Ishikawa (cell line): ENCODE results near the gene PTPN13.

Experiments used
- CEBPB ChIP-seq: IDR thresholded peaks from 2 replicates; pipeline ENCODE4 v1.6.1; 2012
- CREB1 ChIP-seq: IDR thresholded peaks from 2 replicates; pipeline ENCODE4 v1.6.1; 2012; ENCODE audit warnings: low read depth
- EGR1 ChIP-seq: IDR thresholded peaks from 2 replicates; pipeline ENCODE4 v1.6.1; 2012
- EP300 ChIP-seq: IDR thresholded peaks from 2 replicates; pipeline ENCODE4 v1.6.1; 2012; ENCODE audit warnings: borderline replicate concordance
- FOXM1 ChIP-seq: IDR thresholded peaks from 2 replicates; pipeline ENCODE4 v1.6.1; 2012; ENCODE audit warnings: low read depth, borderline replicate concordance
- MAX ChIP-seq: IDR thresholded peaks from 2 replicates; pipeline ENCODE4 v1.6.1; 2012
- RAD21 ChIP-seq: IDR thresholded peaks from 2 replicates; pipeline ENCODE4 v1.6.1; 2012; ENCODE audit warnings: low read depth
- REST ChIP-seq: IDR thresholded peaks from 2 replicates; pipeline ENCODE4 v1.6.1; 2012; ENCODE audit warnings: low read depth, mild to moderate bottlenecking
- TAF1 ChIP-seq: IDR thresholded peaks from 2 replicates; pipeline ENCODE4 v1.6.1; 2012; ENCODE audit warnings: low read depth, mild to moderate bottlenecking
- TEAD4 ChIP-seq: IDR thresholded peaks from 2 replicates; pipeline ENCODE4 v1.6.1; 2012
- USF1 ChIP-seq: IDR thresholded peaks from 2 replicates; pipeline ENCODE4 v1.6.1; 2012
- ZBTB7A ChIP-seq: IDR thresholded peaks from 2 replicates; pipeline ENCODE4 v1.6.1; 2012; ENCODE audit warnings: low read depth

DNA sequence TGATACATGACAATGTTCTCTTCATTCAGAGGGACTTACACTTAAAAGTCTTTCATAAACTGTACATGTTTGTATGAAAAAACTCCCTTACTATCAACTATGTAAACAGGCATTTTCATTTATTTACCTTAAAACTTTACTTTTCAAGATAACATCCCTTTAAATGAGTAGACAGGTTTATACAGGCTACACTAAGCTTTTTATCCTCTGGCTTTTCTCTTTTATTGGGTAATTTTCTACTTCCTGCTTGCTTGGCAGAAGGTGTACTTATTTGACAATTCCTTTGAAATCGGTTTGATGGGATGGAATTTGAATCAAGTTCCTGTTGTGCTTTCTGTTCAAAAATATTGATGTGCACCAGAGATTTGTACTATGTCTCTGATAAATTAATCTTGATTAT is 81.4 kb downstream of the PTPN13 start:
- TF ChIP-seq RAD21 = no peak
- no peak for TF ChIP-seq TEAD4
- no peak for TF ChIP-seq TAF1
- TF ChIP-seq EP300 = no peak
- TF ChIP-seq ZBTB7A = no peak
- TF ChIP-seq FOXM1 = no peak
- TF ChIP-seq EGR1 = no peak
- no peak for TF ChIP-seq CREB1
- no peak for TF ChIP-seq MAX
- no peak for TF ChIP-seq CEBPB
- TF ChIP-seq USF1 = no peak
- TF ChIP-seq REST = no peak
